ENCODE results near the gene FST.

Gene FST

DNA sequence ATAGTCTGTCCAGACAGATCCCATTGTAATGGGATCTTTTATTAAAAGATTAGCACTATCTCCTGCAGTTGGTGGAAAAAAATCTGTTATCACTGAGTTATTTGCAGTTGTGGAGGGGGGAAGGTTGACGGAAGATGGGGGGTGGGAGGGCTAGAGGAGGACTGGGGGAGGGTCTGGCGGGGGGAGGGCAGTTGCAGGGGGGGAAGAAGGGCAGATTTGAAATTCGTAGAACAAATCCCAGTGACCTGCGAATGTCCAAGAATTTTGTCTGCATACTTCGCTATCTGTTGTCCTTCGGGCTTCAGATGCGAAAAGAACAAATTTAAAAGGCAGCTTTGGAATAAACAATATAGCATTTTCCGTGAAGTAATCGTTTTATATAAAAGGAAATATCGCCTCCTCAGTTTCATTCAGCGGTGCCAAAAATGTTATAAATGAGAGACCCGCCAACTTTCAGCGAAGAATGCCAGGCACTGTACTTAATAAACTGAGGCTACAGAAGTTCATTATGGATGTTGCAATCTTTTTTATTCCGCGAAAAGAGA lies 1.3 kb upstream of the FST start:
- Histone ChIP-seq H3K36me3 (replicated peaks; ENCODE audit: insufficient read depth, low read length) (no peaks in the 10 kb centered on the region), H3K79me2 (ENCODE audit: low read length) (no peaks in the 10 kb centered on the region), H3K9me3 (replicated peaks; ENCODE audit: insufficient read depth, low read length) (no peaks in the 10 kb centered on the region), H2AFZ (ENCODE audit: low read length) (peak overlapping the region; percentile 68), H3F3A (ENCODE audit: insufficient read depth, low read length) (peaks cover 10% of the 10 kb centered on the region; the same call in 1 of the 2 replicates), H3K27ac (ENCODE audit: low read length) (no peak overlapping the region), H3K9ac (ENCODE audit: low read length) (no peak overlapping the region; the same call in 1 of the 2 replicates), H3K9me2 (replicated peaks; ENCODE audit: insufficient read depth, low read length) (no peaks in the 10 kb centered on the region), H3K4me3 (ENCODE audit: low read length) (peak overlapping the region; percentile 77), H4K20me1 (ENCODE audit: insufficient read depth, low read length) (no peaks in the 10 kb centered on the region), H3K4me1 (ENCODE audit: low read length) (0 out of 2 replicates have a peak, but pooled peaks cover 5% of the 10 kb centered on the region), H3K27me3 (replicated peaks; ENCODE audit: insufficient read depth, low read length) (0 out of 2 replicates have a peak, but pooled peaks cover 4% of the 10 kb centered on the region), H3K4me2 (ENCODE audit: low read depth, low read length) (peak overlapping the region; percentile 93)
- TF ChIP-seq EZH2phosphoT487 (IDR thresholded peaks at IDR 0.05; ENCODE audit: low read length) (no peak), EZH2 (optimal IDR thresholded peaks at IDR 0.05; ENCODE audit: low read depth, low read length) (no peak)
- TF ChIP-seq, protein P1, sequence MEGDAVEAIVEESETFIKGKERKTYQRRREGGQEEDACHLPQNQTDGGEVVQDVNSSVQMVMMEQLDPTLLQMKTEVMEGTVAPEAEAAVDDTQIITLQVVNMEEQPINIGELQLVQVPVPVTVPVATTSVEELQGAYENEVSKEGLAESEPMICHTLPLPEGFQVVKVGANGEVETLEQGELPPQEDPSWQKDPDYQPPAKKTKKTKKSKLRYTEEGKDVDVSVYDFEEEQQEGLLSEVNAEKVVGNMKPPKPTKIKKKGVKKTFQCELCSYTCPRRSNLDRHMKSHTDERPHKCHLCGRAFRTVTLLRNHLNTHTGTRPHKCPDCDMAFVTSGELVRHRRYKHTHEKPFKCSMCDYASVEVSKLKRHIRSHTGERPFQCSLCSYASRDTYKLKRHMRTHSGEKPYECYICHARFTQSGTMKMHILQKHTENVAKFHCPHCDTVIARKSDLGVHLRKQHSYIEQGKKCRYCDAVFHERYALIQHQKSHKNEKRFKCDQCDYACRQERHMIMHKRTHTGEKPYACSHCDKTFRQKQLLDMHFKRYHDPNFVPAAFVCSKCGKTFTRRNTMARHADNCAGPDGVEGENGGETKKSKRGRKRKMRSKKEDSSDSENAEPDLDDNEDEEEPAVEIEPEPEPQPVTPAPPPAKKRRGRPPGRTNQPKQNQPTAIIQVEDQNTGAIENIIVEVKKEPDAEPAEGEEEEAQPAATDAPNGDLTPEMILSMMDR (IDR thresholded peaks at IDR 0.05; ENCODE audit: low read length): no peak
- no peak for DNase-seq

DNA sequence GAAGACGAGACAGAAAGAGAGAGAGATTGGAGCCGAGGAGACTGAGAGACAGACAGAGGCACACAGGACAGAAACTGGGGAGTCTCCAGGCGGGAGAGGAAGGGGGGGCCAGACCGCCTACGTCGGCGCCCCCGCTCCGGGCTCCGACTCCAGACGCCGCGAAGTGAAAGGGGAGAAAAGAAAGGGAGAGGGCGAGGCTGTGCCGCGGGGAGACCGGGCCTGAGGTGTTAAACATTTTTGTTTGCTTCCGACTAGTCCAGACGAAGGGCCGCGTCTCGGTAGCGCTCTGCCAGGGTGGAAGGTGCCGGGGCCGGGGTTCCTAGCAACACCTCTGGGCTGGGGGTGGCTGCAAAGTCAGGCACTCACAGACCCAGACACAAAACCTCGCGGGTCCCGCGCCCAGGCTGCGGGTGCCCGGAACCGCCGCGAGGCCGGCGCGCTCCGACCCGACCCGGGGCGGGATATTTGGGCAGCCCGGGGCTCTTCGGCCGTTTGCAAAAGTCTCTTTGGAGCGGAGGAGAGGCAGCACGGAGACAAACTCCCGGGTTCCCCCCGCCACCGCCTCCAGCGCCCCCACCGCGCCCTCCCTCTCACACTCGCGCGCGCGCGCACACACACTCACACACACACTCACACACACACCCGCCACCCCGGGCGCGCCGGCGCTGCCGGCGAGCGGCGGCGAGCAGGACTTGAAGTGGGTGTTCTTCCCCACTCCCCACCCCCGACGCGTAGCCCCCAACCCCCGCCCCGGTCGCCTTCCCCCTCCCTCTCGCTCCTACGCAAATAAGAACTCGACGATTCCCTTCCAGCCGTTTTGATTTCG lies 626 bp upstream of the FST start:
- TF ChIP-seq EZH2 (optimal IDR thresholded peaks at IDR 0.05; ENCODE audit: low read depth, low read length) (no peak), EZH2phosphoT487 (IDR thresholded peaks at IDR 0.05; ENCODE audit: low read length) (no peak)
- TF ChIP-seq, protein P1 (IDR thresholded peaks at IDR 0.05; ENCODE audit: low read length): no peak
- Histone ChIP-seq H3K9me3 (replicated peaks; ENCODE audit: insufficient read depth, low read length) (no peaks in the 10 kb centered on the region), H3K4me1 (ENCODE audit: low read length) (0 out of 2 replicates have a peak, but pooled peaks cover 5% of the 10 kb centered on the region), H3K9ac (ENCODE audit: low read length) (no peak overlapping the region; the same call in 1 of the 2 replicates), H3K4me2 (ENCODE audit: low read depth, low read length) (peak overlapping the region; percentile 93), H3K79me2 (ENCODE audit: low read length) (no peaks in the 10 kb centered on the region), H3K4me3 (ENCODE audit: low read length) (peak overlapping the region; percentile 77), H3K27me3 (replicated peaks; ENCODE audit: insufficient read depth, low read length) (0 out of 2 replicates have a peak, but pooled peaks cover 4% of the 10 kb centered on the region), H3K27ac (ENCODE audit: low read length) (no peak overlapping the region), H4K20me1 (ENCODE audit: insufficient read depth, low read length) (no peaks in the 10 kb centered on the region), H2AFZ (ENCODE audit: low read length) (peak overlapping the region; percentile 68), H3K36me3 (replicated peaks; ENCODE audit: insufficient read depth, low read length) (no peaks in the 10 kb centered on the region), H3K9me2 (replicated peaks; ENCODE audit: insufficient read depth, low read length) (no peaks in the 10 kb centered on the region), H3F3A (ENCODE audit: insufficient read depth, low read length) (peaks cover 10% of the 10 kb centered on the region; the same call in 1 of the 2 replicates)
- DNase-seq: peak; percentile 29

DNA sequence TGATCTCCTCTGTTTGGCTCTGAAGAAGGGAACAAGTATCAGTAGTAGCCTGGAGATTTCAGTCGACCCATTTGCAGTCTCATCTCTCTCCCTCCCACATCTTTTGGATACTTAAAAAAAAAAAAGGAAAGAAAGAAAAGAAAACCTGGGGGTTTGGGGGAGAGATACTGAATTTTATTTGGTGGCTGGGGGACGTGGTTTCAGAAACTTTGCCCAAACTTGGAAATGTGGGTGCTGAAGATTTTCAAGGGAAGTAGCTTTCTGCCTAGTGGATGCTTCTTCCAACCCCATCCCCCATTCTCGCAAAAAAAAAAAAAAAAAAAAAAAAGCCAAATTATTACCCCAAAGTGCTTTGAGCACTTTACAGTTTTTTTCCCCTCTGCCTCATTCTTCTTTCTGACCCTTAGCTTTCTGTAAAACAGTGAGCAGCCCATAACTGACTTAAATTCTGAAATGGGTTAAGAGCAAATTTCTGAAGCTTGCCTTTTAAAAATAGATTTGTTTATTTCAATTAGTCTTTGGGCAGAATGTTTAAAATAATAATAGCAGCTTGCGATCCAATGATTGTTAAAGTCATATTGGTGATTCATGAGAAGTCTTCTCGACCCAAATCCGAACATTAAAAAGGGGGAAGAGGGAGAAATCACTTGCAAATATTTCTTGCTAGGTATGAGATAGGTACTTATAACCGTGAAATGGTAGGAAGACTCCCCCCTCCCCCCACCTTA lies 894 bp downstream of the FST start:
- Histone ChIP-seq H3K9ac (ENCODE audit: low read length) (peak overlapping the region; percentile 17; the same call in 1 of the 2 replicates), H3K4me3 (ENCODE audit: low read length) (peak overlapping the region; percentile 65), H2AFZ (ENCODE audit: low read length) (peak overlapping the region; percentile 90), H3K36me3 (replicated peaks; ENCODE audit: insufficient read depth, low read length) (no peaks in the 10 kb centered on the region), H4K20me1 (ENCODE audit: insufficient read depth, low read length) (no peaks in the 10 kb centered on the region), H3K4me1 (ENCODE audit: low read length) (0 out of 2 replicates have a peak, but pooled peaks cover 5% of the 10 kb centered on the region), H3F3A (ENCODE audit: insufficient read depth, low read length) (peaks cover 10% of the 10 kb centered on the region; the same call in 1 of the 2 replicates), H3K9me2 (replicated peaks; ENCODE audit: insufficient read depth, low read length) (no peaks in the 10 kb centered on the region), H3K27me3 (replicated peaks; ENCODE audit: insufficient read depth, low read length) (0 out of 2 replicates have a peak, but pooled peaks cover 4% of the 10 kb centered on the region), H3K79me2 (ENCODE audit: low read length) (no peaks in the 10 kb centered on the region), H3K4me2 (ENCODE audit: low read depth, low read length) (peak overlapping the region; percentile 83), H3K27ac (ENCODE audit: low read length) (no peak overlapping the region), H3K9me3 (replicated peaks; ENCODE audit: insufficient read depth, low read length) (no peaks in the 10 kb centered on the region)
- no peak for TF ChIP-seq EZH2phosphoT487 (IDR thresholded peaks at IDR 0.05; ENCODE audit: low read length)
- no peak for TF ChIP-seq EZH2 (optimal IDR thresholded peaks at IDR 0.05; ENCODE audit: low read depth, low read length)
- TF ChIP-seq, protein P1 (IDR thresholded peaks at IDR 0.05; ENCODE audit: low read length): no peak
- DNase-seq: no peak
